ENCODE data around the gene ASCL1. TPM values are rescaled to one million over a fixed set of nuclear protein-coding genes. Genes with fewer than 3 reads are reported as not detected.

ASCL1 gene
- total and polyA plus RNA-seq, 2 of the 13 experiments (the other 11 are each of a cell fraction or from before 2014, with no cell fraction given): not detected

- no peaks in the 10 kb centered on the region for H3K79me2 ChIP-seq (ENCODE audit: insufficient read depth, low read length)
- ChIA-PET CTCF (ENCODE audit: low intra/inter-chr PET ratio, low total read pairs) (no interaction called here), POLR2A (no interaction called here)
- no peak overlapping the region for H3K9ac ChIP-seq (ENCODE audit: insufficient read depth, low read depth, low read length)
- no peak for DNase-seq (ENCODE audit: low spot score)
- no peak for ATAC-seq
- TF ChIP-seq JDP2 (CRISPR knock-in tag; IDR thresholded peaks at IDR 0.05; ENCODE audit: borderline replicate concordance) (no peak), RFXANK (CRISPR knock-in tag; IDR thresholded peaks at IDR 0.05) (no peak), NRL (CRISPR knock-in tag; IDR thresholded peaks at IDR 0.05; ENCODE audit: borderline replicate concordance) (no peak), ZNF879 (CRISPR knock-in tag; IDR thresholded peaks at IDR 0.05) (no peak), FOXC1 (CRISPR knock-in tag; IDR thresholded peaks at IDR 0.05; ENCODE audit: borderline replicate concordance) (no peak), ETV5 (CRISPR knock-in tag; IDR thresholded peaks at IDR 0.05; ENCODE audit: borderline replicate concordance) (no peak), FOXO4 (CRISPR knock-in tag; conservative IDR thresholded peaks at IDR 0.05) (no peak), ZNF382 (CRISPR knock-in tag; IDR thresholded peaks at IDR 0.05; ENCODE audit: borderline replicate concordance) (no peak), ZNF274 (CRISPR knock-in tag; IDR thresholded peaks at IDR 0.05) (no peak), CBX1 (IDR thresholded peaks at IDR 0.05; ENCODE audit: low read depth) (no peak), YEATS4 (CRISPR knock-in tag; IDR thresholded peaks at IDR 0.05; ENCODE audit: borderline replicate concordance) (no peak), CENPX (CRISPR knock-in tag; IDR thresholded peaks at IDR 0.05) (no peak), MATR3 (CRISPR knock-in tag; IDR thresholded peaks at IDR 0.05) (no peak), FOXJ3 (CRISPR knock-in tag; IDR thresholded peaks at IDR 0.05; ENCODE audit: borderline replicate concordance) (no peak), CBFB (CRISPR knock-in tag; IDR thresholded peaks at IDR 0.05) (no peak), SOX13 (IDR thresholded peaks at IDR 0.05) (no peak), SOX13 (CRISPR knock-in tag; conservative IDR thresholded peaks at IDR 0.05 in 1 of 2, IDR thresholded peaks at IDR 0.05 in 1 of 2) (no peak), BRCA1 (CRISPR knock-in tag; IDR thresholded peaks at IDR 0.05) (no peak), MAZ (IDR thresholded peaks at IDR 0.05; ENCODE audit: borderline replicate concordance, low read depth, low read length) (no peak), MAZ (CRISPR knock-in tag; IDR thresholded peaks at IDR 0.05; ENCODE audit: low read depth) (no peak)
- H3K4me3 ChIP-seq (replicated peaks in 1 of 3; ENCODE audit: insufficient read depth in 1 of 3, low read depth in 2 of 3, low read length in 3 of 3): no peak overlapping the region
- no peak overlapping the region for H3K27ac ChIP-seq (ENCODE audit: extremely low read length, insufficient read depth, low read length)
- in situ Hi-C loops (cut with HindIII; ENCODE audit: extremely low pct_ligation_motif_present, low pct_unique_long_range_greater_than_20kb): no loop called here
- peaks cover 0 to 4% of the 10 kb centered on the region in 2 experiments; a peak in 1 of 5 replicates for H3K27me3 ChIP-seq (ENCODE audit: control insufficient read depth in 1 of 2, insufficient read depth in 2 of 2, low read length in 2 of 2)
- no peak overlapping the region for H2AFZ ChIP-seq (ENCODE audit: low read length)
- H3K4me1 ChIP-seq (ENCODE audit: insufficient read depth, low read length): no peaks in the 10 kb centered on the region
- BruUV-seq (replicated peaks): no TSS peak
- no peak overlapping the region for H3K4me2 ChIP-seq (ENCODE audit: low read depth, low read length)
- FAIRE-seq: no peak
- no peaks in the 10 kb centered on the region for H4K20me1 ChIP-seq (ENCODE audit: insufficient read depth, low read length)
- no peaks in the 10 kb centered on the region for H3K36me3 ChIP-seq (replicated peaks in 1 of 2; ENCODE audit: control insufficient read depth in 1 of 2, insufficient read depth in 2 of 2, low read length in 2 of 2)
- intact Hi-C loops (cut with micrococcal nuclease; ENCODE audit: unreplicated experiment): no loop called here
- whole genome bisulfite sequencing (ENCODE audit: low lambda C conversion rate): 20% methylated on average over 5 of the region's 5 CpGs
- no peaks in the 10 kb centered on the region for H3K9me3 ChIP-seq (ENCODE audit: low read length)
Observed at GRCh38 chr12:102976609-102977280, 19.3 kb downstream of the ASCL1 start.

Data from HepG2 (cell line).